Keratinocyte (primary cell): ENCODE results near the gene AFAP1L1. TPM values are rescaled to one million over a fixed set of nuclear protein-coding genes. Genes with fewer than 3 reads are reported as not detected.

Source experiments
- DNase-seq: peaks from one replicate; pipeline ENCODE4 v3.0.0-alpha.2; 2011; ENCODE audit warnings: low read depth, missing footprints, low spot score
- FAIRE-seq: peaks from 2 replicates; lab custom pipeline; 2011; peaks lifted over from hg19 to GRCh38; lab: Jason Lieb, UNC
- H2AFZ ChIP-seq: 2 replicates; pipeline ENCODE4 v1.6.0; 2012; ENCODE audit warnings: low read length, control low read depth, inconsistent platforms; ENCODE audit not compliant: control insufficient read depth
- H3K27ac ChIP-seq: 2 replicates; pipeline ENCODE4 v1.5.1; 2011; ENCODE audit warnings: low read length; ENCODE audit not compliant: control insufficient read depth, insufficient read depth
- H3K27me3 ChIP-seq: 3 replicates; pipeline ENCODE4 v1.6.0; 2011; ENCODE audit warnings: low read length; ENCODE audit not compliant: control insufficient read depth, insufficient read depth; ENCODE audit errors: extremely low read depth
- H3K36me3 ChIP-seq, 2 experiments: 2 replicates in 1 of 2; 3 replicates in 1 of 2; pipeline ENCODE4 v1.5.1; 2011; ENCODE audit warnings: low read length in 2 of 2, mild to moderate bottlenecking in 1 of 2; ENCODE audit not compliant: control insufficient read depth in 2 of 2, insufficient read depth in 2 of 2; ENCODE audit errors: extremely low read depth in 1 of 2
- H3K4me1 ChIP-seq: 3 replicates; pipeline ENCODE4 v1.5.1; 2011; ENCODE audit warnings: low read length; ENCODE audit not compliant: control insufficient read depth, insufficient read depth; ENCODE audit errors: extremely low read depth
- H3K4me2 ChIP-seq: 3 replicates; pipeline ENCODE4 v1.6.0; 2011; ENCODE audit warnings: low read depth, low read length; ENCODE audit not compliant: control insufficient read depth, insufficient read depth; ENCODE audit errors: extremely low read depth
- H3K4me3 ChIP-seq, 3 experiments: fragments of 200-600 bp in 1 of 3; sonication (generic) in 1 of 3; 2 replicates in 2 of 3; 3 replicates in 1 of 3; pipeline ENCODE4 v1.5.1; 2011 to 2016; ENCODE audit warnings: low read length in 3 of 3, mild to moderate bottlenecking in 3 of 3, control low read depth in 2 of 3, inconsistent platforms in 1 of 3, low read depth in 1 of 3, mixed read lengths in 1 of 3, mixed run types in 1 of 3, moderate library complexity in 1 of 3; ENCODE audit not compliant: control insufficient read depth in 2 of 3, insufficient read depth in 2 of 3; ENCODE audit errors: extremely low read depth in 1 of 3
- H3K79me2 ChIP-seq: 2 replicates; pipeline ENCODE4 v1.6.0; 2012; ENCODE audit warnings: low read length; ENCODE audit not compliant: control insufficient read depth, insufficient read depth
- H3K9ac ChIP-seq: 3 replicates; pipeline ENCODE4 v1.6.0; 2011; ENCODE audit warnings: low read length; ENCODE audit not compliant: control insufficient read depth, insufficient read depth; ENCODE audit errors: extremely low read depth
- H3K9me1 ChIP-seq: 3 replicates; pipeline ENCODE4 v1.6.0; 2011; ENCODE audit warnings: low read length; ENCODE audit not compliant: control insufficient read depth, insufficient read depth; ENCODE audit errors: extremely low read depth
- H3K9me3 ChIP-seq: 2 replicates; pipeline ENCODE4 v1.5.1; 2012; ENCODE audit warnings: low read depth, low read length; ENCODE audit not compliant: control insufficient read depth
- H4K20me1 ChIP-seq: 3 replicates; pipeline ENCODE4 v1.6.0; 2011; ENCODE audit warnings: low read length; ENCODE audit not compliant: control insufficient read depth, insufficient read depth; ENCODE audit errors: extremely low read depth
- CTCF ChIP-seq, 3 experiments: IDR thresholded peaks in 1 of 3; conservative IDR thresholded peaks in 1 of 3; optimal IDR thresholded peaks in 1 of 3; 2 replicates in 2 of 3; 3 replicates in 1 of 3; pipeline versions ENCODE3 to v1.5.1; 2011; ENCODE audit warnings: low read length in 3 of 3, mild to moderate bottlenecking in 3 of 3, moderate library complexity in 2 of 3, control low read depth in 1 of 3, inconsistent platforms in 1 of 3; ENCODE audit not compliant: insufficient read depth in 2 of 3; ENCODE audit errors: extremely low read depth in 1 of 3
- EZH2 ChIP-seq: IDR thresholded peaks from one replicate; pipeline ENCODE4 v1.6.1; 2012; ENCODE audit warnings: inconsistent platforms, mild to moderate bottlenecking, low read length, moderate library complexity
- dilution Hi-C: fragments of 300-500 bp; cut with MboI; formaldehyde crosslinking; loops from one replicate; pipeline ENCODE4 v1.7.0; 2020; ENCODE audit warnings: low sequenced_read_pairs; ENCODE audit not compliant: extremely low pct_ligation_motif_present
- polyA plus RNA-seq, 5 experiments: library from polyadenylated mRNA; depleted of rRNA in 3 of 5; stranded (reverse) in 3 of 5; stranded (forward) in 1 of 5; unstranded in 1 of 5; fragments of >200 nt; gene quantifications; 1 replicate in 1 of 5; 2 replicates in 3 of 5; 3 replicates in 1 of 5; pipeline versions ENCODE4 v1.2.1 to v1.2.3, GENCODE V29; 2011 to 2012; ENCODE audit warnings: missing spikeins in 2 of 5, low read depth in 1 of 5, low replicate concordance in 1 of 5

AFAP1L1 gene
- polyA plus RNA-seq, 1 donor (not counting 4 experiments of a cell fraction or from before 2014, with no cell fraction given), result 4.6 TPM

- H4K20me1 ChIP-seq, result no peaks in the 10 kb centered on the region
- TF ChIP-seq CTCF (optimal IDR thresholded peaks at IDR 0.05 in 1 of 3, IDR thresholded peaks at IDR 0.05 in 1 of 3, conservative IDR thresholded peaks at IDR 0.05 in 1 of 3; ENCODE audit: extremely low read depth in 1 of 3, insufficient read depth in 2 of 3, low read length in 3 of 3) (no peak), EZH2 (no peak)
- H3K27me3 ChIP-seq, result no peaks in the 10 kb centered on the region
- no peak overlapping the region for H3K27ac ChIP-seq
- H3K36me3 ChIP-seq, result peaks cover 0 to 5% of the 10 kb centered on the region in 2 experiments
- H3K9ac ChIP-seq, result no peak overlapping the region
- H3K4me1 ChIP-seq, result no peaks in the 10 kb centered on the region
- no peaks in the 10 kb centered on the region for H3K79me2 ChIP-seq
- dilution Hi-C loops, result no loop called here
- H3K4me3 ChIP-seq, result no peak overlapping the region
- H3K9me1 ChIP-seq, result no peaks in the 10 kb centered on the region
- DNase-seq, result no peak
- no peak overlapping the region for H3K4me2 ChIP-seq
- H3K9me3 ChIP-seq, result no peaks in the 10 kb centered on the region
- H2AFZ ChIP-seq, result no peak overlapping the region
- no peak for FAIRE-seq
Measured at GRCh38 chr5:149310947-149311658, 39.4 kb downstream of the AFAP1L1 start.

- Histone ChIP-seq H3K79me2 (no peaks in the 10 kb centered on the region), H3K9me1 (no peaks in the 10 kb centered on the region), H3K9ac (no peak overlapping the region), H3K4me2 (no peak overlapping the region), H2AFZ (no peak overlapping the region), H3K27me3 (no peaks in the 10 kb centered on the region), H3K4me1 (no peaks in the 10 kb centered on the region), H3K27ac (no peak overlapping the region), H3K9me3 (no peaks in the 10 kb centered on the region), H3K4me3 (no peak overlapping the region), H3K36me3 (peaks cover 0 to 1% of the 10 kb centered on the region in 2 experiments), H4K20me1 (no peaks in the 10 kb centered on the region)
- dilution Hi-C loops, result no loop called here
- no peak for TF ChIP-seq EZH2
- no peak for TF ChIP-seq CTCF (optimal IDR thresholded peaks at IDR 0.05 in 1 of 3, IDR thresholded peaks at IDR 0.05 in 1 of 3, conservative IDR thresholded peaks at IDR 0.05 in 1 of 3; ENCODE audit: extremely low read depth in 1 of 3, insufficient read depth in 2 of 3, low read length in 3 of 3)
- DNase-seq (no peak), FAIRE-seq (no peak)
Measured at GRCh38 chr5:149313151-149313841, 41.6 kb downstream of the AFAP1L1 start.
